SK-N-MC (cell line): ENCODE results near the gene CACNA2D1.

Experiments
- EZH2 ChIP-seq: fragments of 200-600 bp; sonication (generic); IDR thresholded peaks from one replicate; pipeline ENCODE4 v1.6.1; 2017; ENCODE audit warnings: antibody characterized with exemption
- FOXP2 ChIP-seq: optimal IDR thresholded peaks from 2 replicates; pipeline ENCODE3; 2011; ENCODE audit warnings: mild to moderate bottlenecking, moderate library complexity; ENCODE audit not compliant: insufficient read depth; ENCODE audit errors: extremely low read length, control extremely low read depth
- POLR2AphosphoS5 ChIP-seq: IDR thresholded peaks from 2 replicates; pipeline ENCODE4 v1.6.1; 2012; ENCODE audit warnings: mild to moderate bottlenecking, low read depth, low read length, borderline replicate concordance

- TF ChIP-seq POLR2AphosphoS5 (no peak), EZH2 (no peak), FOXP2 (no peak)
Observed at GRCh38 chr7:82419200-82419599, 24.4 kb downstream of the CACNA2D1 start.
